Iris pigment epithelial cell (primary cell): ENCODE data around the gene CLASP1.
"Not testable (repeated sequence)": the region's sequence is repeated elsewhere in the genome, so short reads cannot be mapped to it uniquely, and the experiment has no call there.

ENCODE experiments used
- DNase-seq: peaks from one replicate; pipeline ENCODE4 v3.0.0-alpha.2; 2011; ENCODE audit warnings: low read depth

CLASP1 gene

DNA sequence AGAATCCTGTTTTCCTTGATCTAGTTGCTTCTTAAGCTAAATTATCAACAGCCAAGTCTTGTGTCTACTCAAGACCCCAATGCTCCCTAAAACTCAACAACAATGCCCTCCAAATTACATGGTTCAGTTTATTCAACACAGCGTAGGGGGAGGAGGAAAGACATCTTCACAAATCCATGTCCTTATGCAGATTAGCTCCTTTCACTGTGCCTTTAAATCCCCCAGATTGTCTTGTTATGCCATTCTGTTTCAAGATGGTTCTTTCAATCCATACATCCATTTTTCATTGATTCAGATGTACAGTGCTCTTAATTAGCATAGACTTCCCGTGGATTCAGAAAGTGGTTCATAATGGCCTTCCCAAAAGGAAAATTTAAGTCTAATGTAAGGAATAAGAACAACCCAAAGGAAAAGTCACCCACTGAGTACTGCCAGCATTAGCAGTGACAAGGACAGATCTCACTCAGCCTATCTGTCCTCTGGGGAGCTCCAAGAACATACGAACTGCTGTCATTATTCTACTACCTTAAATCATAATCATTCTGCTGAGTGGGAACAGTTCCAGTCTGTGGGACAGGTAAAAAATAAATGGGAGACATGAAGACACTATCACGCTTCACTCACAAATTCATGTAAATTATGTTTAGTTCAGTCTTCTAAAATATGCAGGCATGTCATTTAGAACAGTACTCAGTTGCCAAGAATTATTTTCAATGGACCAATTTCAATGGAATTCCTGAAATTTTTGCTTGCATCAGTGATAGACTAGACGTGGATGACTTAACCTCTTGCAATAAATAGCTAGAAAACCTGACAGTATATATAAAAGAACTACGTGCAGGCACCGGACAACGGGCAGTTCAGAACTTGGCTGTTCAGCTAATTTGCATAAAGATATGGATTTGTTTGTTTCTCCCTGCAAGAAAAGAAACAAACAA lies 177.5 kb downstream of the CLASP1 start:
- DNase-seq = peak; percentile 84

DNA sequence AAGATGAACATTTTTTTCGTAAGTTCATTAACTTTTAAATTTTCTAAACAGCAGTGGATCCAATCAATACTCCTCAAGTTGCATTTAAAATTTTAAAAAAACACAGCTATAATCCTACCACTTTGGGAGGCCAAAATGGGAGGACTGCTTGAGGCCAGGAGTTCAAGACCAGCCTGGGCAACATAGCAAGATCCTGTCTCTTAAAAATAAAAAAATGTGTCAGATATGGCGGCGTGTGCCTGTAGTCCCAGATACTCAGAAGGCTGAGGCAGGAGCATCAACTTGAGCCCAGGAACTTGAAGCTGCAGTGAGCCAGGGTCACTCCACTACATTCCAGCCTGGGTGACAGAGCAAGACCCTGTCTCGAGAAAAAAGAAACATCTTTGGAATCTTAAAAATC lies 178.3 kb downstream of the CLASP1 start:
- no peak for DNase-seq

DNA sequence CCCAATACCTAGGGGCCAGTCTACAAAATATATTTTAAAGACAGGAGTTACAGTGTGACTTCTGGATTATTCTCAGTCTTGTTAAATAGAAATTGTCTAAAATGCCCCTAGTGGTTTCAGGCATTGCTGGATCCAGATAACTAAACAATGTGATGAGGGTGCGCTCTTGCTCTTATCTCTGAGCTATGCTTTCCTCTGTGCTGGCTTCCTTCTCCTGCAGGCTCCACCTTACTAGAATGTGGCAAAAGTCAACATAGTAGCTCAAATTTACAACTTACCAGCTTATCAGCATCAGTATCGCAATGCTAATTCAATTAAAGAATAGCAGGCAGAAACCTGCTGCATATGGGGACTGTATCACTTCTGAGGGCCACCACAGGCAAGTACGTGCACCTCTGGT lies 179.9 kb downstream of the CLASP1 start:
- no peak for DNase-seq

DNA sequence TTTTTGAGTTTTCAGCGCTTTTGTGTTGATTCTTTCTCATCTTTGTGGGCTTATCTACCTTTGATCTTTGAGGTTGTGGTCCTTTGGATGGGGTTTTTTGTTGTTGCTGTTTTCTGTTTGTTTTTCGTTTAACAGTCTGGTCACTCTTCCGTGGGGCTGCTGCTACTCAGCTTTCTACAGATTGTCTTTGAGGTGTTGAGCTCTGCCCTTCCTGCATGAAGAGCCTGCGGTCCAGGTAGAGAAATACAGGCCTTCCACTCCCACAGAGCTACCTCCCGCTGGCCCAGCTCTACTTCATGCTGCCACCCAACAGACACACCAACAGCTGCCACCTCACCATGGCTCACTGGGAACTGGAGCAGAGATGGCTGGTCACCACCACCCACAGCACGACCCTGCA lies 180.3 kb downstream of the CLASP1 start:
- DNase-seq = no peak

DNA sequence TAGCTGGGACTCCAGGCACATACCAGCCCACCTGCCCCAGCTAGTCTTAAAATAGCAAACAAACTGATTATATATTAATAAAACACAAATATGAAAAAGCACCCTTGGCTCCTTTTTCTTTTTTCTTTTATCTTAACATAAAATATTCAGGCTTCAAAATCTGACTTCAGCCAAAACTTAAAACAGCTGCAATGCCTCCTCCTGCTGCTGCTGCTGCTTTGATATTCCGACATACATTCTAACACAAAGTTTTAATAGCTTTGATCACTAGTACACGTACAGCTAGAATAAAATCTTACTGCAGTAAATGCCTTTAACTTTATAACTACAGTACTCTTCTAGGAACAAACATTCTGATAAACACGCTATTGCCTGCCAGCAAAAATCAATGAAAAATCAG lies 190.0 kb downstream of the CLASP1 start:
- DNase-seq = no peak

DNA sequence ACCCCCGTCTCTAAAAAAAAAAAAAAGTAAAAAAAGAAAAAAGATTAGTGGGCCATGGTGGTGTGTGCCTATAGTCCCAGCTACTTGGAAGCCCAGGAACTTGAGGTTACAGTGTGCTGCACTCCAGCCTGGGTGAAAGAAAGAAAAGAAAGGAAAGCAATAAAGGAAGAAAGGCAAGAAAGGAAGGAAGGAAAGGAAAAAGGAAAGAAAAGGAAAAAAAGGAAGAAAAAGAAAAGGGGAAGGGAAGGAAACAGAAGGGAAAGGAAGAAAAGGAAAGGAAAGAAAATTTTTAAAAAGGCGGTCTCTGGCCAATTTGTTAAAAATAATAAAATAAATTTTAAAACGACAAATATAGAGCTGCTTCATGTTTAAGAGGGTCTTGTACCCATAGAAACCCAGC lies 192.9 kb downstream of the CLASP1 start:
- DNase-seq = no peak

DNA sequence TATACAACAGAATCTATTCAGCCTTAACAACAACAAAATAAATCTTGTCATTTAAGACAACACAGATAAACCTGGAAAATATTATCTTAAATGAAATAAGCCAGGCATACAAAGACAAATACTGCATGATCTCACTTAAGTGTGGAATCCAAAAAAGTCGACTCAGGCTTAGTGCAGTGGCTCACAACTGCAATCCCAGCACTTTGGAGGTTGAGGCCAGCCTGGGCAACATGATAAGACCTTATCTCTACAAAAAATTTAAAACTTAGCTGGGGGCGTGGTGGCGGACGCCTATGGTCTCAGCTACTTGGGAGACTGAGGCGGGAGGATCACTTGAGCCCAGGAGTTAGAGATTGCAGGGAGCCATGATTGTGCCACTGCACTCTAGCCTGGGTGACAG lies 193.8 kb downstream of the CLASP1 start:
- DNase-seq = no peak

DNA sequence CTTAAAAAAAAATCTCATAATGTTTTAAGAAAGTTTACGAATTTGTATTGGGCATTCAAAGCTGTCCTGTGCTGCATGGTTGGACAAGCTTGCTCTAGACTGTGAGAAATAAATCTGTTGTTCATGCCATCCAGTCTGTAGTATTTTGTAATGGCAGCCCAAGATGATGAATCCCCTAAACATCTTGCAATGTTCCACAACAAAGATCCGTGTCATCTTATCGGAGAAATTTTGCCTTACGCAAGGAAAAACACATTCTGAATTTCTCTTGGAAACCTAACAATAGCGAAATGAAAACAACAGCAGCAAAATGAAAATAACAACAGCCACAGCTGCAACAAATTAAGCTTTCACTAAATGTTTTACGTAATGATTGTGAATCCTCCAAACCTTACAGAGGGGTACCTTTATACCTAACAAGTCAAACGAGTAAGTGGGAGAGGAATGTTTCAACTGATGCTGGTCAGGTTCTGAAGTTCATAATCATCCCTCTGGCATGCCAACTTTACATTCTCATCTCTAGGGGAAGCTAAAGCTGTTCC lies 194.6 kb downstream of the CLASP1 start:
- DNase-seq = no peak

DNA sequence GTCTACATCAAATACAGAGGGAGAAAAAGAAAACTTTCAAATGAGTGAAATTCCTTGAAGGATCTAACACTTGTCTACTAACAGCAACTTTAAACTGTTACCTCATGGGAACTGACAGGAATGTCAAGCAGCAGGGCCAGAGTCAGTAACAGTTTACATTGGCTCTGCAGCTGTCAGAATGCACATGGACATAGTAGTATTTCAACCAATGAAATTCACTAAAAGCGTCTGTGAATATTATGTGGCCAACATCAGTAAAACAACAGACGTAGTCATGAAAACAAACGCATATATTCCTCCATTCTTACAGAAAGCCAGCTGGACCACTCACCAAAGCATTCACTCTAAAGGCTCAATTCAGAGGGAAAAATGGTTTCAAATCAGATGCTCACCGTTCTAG lies 197.9 kb downstream of the CLASP1 start:
- DNase-seq = no peak

DNA sequence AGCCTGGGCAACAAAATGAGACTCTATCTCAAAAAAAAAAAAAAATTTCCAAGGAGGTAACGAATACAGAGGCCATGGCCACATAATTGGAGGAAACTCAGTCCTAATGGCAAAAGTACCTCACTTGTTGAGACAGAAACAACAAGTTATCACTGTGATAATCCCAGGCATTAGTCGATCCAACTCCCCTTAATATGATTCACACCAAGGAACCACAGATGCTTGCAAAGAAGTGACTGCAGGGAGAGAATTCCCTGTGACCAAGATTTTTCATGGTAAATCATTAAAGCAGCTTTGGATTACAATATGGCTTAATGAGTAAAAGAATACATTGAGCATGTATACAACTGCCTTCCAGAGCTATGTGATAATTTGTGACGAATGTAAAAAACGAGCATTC lies 199.0 kb downstream of the CLASP1 start:
- DNase-seq = no peak

DNA sequence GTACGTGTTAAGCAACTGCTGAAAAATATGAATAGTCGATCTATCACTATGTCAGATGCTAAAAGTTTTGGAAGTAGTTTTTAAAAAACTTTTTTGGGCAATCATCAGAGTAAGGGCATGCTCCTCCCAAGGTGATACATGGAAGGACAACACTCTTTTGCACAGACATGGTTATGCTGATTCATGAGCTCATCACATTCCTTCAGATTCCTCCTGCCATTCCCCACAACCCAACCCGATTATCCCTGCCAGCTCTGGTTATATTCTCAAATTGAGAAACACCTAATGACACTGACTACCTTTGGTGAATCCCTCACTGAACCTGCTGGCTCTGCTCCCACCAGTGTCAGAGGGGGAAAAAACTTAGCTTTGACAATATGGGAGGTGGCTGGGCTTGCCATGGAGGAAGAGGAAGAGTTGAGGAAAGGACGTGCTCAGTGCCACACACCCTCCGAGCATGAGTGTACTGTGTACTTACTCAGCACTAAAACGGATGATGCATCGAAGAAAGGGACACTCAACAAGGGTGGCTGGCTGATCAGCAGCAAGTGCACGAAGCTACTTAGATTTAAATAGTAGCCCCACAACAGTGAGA lies 202.5 kb downstream of the CLASP1 start:
- no peak for DNase-seq

DNA sequence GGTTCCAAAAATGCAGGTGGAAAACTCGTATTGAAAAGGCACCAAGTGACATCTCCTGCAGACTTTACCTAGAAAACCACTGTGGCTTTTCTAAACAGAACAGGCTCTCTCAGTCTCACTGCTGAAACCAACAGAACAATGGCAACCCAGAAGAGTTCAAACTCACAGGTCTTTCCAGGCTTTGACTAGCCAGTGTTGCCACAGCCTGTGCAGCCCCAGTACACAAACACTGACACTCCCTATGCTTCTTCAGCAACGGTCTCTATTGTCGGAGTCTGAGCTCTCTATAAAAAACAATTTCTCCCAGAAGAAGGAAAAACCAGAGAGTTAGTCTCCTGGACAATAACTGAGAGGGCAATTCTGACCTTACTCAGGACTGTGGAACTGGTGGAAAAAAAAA lies 206.4 kb downstream of the CLASP1 start:
- no peak for DNase-seq

DNA sequence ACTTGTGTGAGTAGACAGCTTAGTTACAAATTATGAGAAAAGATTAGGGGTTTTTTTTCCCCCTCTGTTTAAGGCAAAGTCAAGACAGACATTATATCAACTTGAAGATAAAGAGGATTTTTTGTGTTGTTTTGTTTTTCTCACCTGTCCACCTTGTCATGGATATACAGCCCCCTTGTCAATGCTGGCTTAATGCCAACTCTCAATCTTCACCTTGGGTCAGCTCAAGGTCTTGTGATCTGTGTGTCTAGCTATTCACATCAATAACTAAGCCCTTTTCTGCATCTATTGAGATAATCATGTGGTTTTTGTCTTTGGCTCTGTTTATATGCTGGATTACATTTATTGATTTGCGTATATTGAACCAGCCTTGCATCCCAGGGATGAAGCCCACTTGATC lies 211.0 kb downstream of the CLASP1 start:
- DNase-seq = not testable (repeated sequence)

DNA sequence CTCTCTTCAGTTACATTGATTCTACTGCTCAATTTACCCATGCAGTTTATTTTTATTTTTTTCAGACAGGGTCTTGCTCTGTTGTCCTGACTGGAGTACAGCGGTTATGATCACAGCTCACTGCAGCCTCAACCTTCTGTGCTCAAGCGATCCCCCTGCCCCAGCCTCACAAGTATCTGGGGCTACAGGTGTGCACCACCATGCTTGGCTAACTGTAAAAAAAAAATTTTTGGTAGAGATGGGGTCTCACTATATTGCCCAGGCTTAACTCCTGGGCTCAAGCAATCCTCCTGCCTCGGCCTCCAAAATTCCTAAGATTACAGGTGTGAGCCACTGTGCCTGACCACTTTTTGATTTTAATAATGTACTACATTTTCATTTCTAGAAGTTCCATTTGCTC lies 212.3 kb downstream of the CLASP1 start:
- no peak for DNase-seq

DNA sequence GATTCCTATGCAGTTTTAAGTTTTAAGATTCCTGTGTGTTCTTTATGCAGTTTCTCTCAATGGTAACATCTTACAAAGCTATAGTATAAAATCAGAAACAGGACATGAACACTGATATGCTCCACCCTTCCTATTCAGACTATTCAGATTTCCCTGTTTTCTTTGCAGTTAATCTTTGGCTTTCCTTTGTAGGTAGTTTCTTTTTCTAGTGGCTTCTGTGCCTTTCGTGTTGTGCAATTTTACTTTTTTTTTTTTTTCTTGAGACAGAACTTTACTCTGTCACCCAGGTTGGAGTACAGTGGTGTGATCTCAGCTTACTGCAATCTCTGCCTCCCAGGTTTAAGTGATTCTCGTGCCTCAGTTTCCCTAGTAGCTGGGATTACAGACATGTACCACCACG lies 213.5 kb downstream of the CLASP1 start:
- DNase-seq = no peak

DNA sequence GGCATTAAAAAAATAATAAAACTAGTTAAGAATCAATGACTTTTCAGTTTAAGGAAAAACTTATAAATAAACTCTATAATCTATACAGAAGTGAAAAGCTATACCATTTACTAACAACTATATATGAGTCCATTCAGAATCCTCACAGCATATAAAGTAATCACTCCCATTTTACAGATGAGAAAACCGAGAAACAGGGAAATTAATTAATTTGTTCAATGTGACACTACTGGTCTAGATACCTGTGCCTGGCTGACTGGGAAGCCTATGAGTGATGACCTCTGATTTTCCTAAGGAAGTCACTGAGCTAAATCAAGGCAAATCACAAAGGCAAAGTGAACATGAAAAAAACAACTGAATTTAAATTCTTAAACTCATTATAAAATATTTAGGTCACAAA lies 218.0 kb downstream of the CLASP1 start:
- no peak for DNase-seq

DNA sequence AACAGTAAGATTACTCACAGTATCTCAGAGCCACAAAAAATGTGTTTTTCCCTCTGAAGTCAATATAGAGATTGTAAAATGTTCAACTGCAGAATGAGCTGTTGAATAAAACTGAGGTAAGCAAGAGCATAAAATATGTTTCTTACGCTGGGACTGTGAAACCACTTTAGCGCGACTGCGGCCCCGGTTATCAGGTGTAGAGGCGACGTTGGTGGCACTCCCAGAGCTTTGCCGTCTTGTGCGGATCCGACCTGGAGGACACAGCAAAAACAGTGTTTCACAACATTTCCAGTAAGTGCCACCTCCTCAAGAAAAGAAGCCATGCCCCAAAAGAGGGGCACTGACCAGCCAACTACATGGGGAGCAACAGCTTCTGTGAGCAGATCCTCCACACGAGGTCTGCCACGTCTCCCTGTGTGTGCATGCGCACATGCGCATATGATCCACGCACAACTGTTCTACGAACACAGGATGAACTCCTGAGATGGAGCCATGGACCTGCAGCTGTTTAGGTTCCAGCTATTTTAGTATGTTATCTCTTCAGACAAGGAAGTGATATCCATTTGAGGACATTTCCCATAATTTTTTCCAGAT lies 219.2 kb downstream of the CLASP1 start:
- no peak for DNase-seq

DNA sequence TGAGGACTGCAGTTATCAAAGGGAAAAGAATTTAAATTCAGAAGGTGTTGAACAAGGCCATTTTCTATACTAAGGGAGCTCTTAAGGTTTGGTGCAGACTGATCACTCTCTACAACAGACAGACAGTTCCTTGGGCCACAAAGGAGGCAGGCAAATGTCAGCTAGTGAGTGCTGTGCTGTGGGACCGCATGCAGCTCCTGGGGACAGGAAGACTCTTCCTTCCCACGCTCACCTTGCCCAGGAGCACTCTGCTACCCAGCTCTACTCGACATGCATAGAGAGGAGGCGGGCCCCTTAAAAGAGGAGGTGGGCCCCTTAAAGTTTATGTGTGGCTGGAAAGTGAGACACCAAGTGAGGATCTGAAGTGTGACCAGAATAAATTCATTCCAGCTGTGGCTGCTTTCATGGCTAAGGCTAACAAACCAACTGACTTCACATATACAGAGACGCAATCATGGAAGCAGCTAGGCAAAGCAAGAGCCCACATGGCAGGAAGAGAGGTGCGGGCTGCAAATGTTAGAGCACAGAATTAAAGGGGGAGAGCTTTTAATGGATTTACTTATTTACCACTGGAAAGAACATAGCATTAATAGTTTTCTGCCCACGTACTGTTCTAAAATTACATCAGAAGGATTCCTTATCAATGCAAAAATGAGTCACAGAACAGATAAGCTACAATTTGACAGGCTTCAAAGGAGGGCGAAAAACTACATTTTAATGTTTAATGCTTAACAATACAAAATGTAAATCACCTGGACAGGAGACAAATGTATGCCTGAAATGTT lies 220.0 kb downstream of the CLASP1 start:
- peak; percentile 62 for DNase-seq

DNA sequence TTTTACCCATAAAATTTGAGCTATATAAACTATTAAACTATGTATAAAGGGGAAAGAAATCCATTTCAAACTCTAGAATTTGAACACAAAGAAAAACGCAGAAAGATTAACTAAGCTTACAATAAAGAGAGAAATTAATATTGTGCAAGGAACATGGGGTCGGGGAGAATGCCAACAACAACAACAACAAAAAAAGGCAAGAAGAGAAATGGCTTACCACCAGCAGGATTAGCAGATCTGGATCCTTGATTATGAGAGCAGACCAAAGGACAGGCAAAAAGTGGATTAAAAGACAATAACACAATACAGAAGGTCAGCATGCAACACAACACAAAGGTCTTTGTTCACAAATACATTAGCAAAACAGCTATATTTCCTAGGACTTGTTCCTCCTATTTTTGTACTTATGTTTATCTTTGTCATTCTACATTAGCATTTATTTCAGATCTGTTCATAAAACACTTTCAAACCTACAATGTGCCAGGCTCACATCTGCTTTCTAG lies 222.0 kb downstream of the CLASP1 start:
- DNase-seq = peak; percentile 25

DNA sequence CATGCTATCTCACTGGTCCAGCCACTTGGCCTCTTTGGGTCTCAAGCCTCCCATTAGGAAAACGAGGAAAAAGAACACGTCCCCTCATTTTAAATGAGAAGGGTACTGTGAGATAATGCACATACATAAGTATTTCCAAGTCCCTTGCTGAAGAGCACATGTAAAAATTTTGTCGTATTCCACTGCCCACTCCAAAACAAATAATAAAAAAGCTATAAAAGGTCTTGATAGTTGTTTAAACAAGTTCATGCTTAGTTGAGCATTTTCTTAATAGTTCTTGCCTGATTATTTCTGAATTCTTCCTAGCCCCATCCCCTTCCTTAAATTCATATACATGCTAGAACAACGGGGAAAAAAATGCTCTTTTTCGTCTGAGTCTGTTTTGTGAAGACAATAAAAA lies 228.8 kb downstream of the CLASP1 start:
- no peak for DNase-seq

DNA sequence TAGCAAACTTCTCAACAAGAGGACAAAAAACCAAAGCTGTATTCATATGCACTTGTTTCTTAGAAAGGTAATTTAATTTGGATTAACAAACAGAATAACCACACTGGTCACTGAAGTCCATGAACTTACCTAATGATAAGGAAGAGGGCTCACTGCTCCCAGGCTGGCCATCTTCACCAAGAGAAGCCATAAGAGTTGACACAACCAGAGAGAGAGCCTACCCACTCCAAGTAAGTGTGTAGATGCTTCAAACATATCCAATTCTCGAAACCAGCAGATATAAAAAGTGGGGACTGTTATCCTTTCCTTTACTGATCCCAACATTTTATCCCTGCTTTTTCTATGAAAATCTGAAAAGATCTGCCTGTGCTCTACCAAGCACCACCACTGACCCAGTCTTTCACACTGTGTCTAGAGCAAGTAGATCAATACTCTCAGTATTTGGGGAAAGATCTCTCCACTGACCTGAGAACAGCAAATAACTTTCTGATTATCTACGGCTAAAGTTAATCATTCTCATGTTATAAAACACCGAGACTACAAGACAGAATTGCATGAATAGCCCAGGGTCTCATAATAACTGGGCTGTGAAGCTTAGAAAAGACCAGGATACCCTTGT lies 230.1 kb downstream of the CLASP1 start:
- no peak for DNase-seq
